ENCODE measurements around the gene JAKMIP1. TPM values are rescaled to one million over a fixed set of nuclear protein-coding genes. Genes with fewer than 3 reads are reported as not detected.

JAKMIP1 gene
- polyA plus RNA-seq, 3 donors from 2014 or later = 1.2 to 7.9 (median 6.5) TPM

- no peak for DNase-seq
- peaks cover 0 to 15% (median 3%) of the 10 kb centered on the region in 3 donors for H3K36me3 Mint-ChIP-seq
Observed at GRCh38 chr4:6175426-6175825, 24.9 kb downstream of the JAKMIP1 start.

GRCh38 chr4:6172927-6173200, 27.5 kb downstream of the JAKMIP1 start:
- peak overlapping the region in 1 of 6 donors; percentile 17 for H3K27ac Mint-ChIP-seq
- H3K4me1 Mint-ChIP-seq = peaks cover 27 to 41% of the 10 kb centered on the region in 2 donors
- no peak for DNase-seq
- peaks cover 0 to 6% (median 3%) of the 10 kb centered on the region in 6 donors for H3K9me3 Mint-ChIP-seq
- H3K36me3 Mint-ChIP-seq = peaks cover 0 to 9% (median 4%) of the 10 kb centered on the region in 3 donors
- peak overlapping the region in 2 of 5 donors; percentile 40 to 62 for H3K4me3 Mint-ChIP-seq
- H3K27me3 Mint-ChIP-seq (ENCODE audit: low read depth in 3 of 3) = peaks cover 2 to 27% (median 25%) of the 10 kb centered on the region in 3 donors

More at GRCh38 chr4:6175426-6175825, 24.9 kb downstream of the JAKMIP1 start:
- Mint-ChIP-seq H3K4me1 (peaks cover 52 to 58% of the 10 kb centered on the region in 2 donors), H3K9me3 (peaks cover 0 to 7% (median 3%) of the 10 kb centered on the region in 6 donors), H3K27me3 (ENCODE audit: low read depth in 3 of 3) (peaks cover 1 to 30% (median 17%) of the 10 kb centered on the region in 3 donors), H3K4me3 (no peak overlapping the region), H3K27ac (no peak overlapping the region)

GRCh38 chr4:6172093-6172926, 28.0 kb downstream of the JAKMIP1 start:
- Mint-ChIP-seq H3K27ac (peak overlapping the region in 3 of 6 donors; percentile 20 to 78 (median 34)), H3K4me1 (peaks cover 23 to 35% of the 10 kb centered on the region in 2 donors), H3K4me3 (peak overlapping the region in 2 of 5 donors; percentile 40 to 62), H3K27me3 (ENCODE audit: low read depth in 3 of 3) (peaks cover 2 to 23% (median 22%) of the 10 kb centered on the region in 3 donors), H3K9me3 (peaks cover 0 to 6% (median 3%) of the 10 kb centered on the region in 6 donors), H3K36me3 (peaks cover 0 to 7% (median 3%) of the 10 kb centered on the region in 3 donors)
- no peak for DNase-seq

- Mint-ChIP-seq H3K36me3 (peaks cover 0 to 10% (median 4%) of the 10 kb centered on the region in 3 donors), H3K27me3 (ENCODE audit: low read depth in 3 of 3) (peaks cover 2 to 23% (median 18%) of the 10 kb centered on the region in 3 donors), H3K27ac (peak overlapping the region in 3 of 6 donors; percentile 52 to 95 (median 59)), H3K9me3 (peaks cover 0 to 6% (median 3%) of the 10 kb centered on the region in 6 donors), H3K4me1 (peaks cover 26 to 31% of the 10 kb centered on the region in 2 donors), H3K4me3 (peak overlapping the region in 1 of 5 donors; percentile 10)
- no peak for DNase-seq
Observed at GRCh38 chr4:6169239-6169638, 31.1 kb downstream of the JAKMIP1 start.

GRCh38 chr4:6165766-6166165, 34.6 kb downstream of the JAKMIP1 start:
- Mint-ChIP-seq H3K9me3 (peaks cover 0 to 2% (median under 1%) of the 10 kb centered on the region in 6 donors), H3K27me3 (ENCODE audit: low read depth in 3 of 3) (peaks cover 7 to 16% (median 9%) of the 10 kb centered on the region in 3 donors), H3K36me3 (peaks cover 0 to 17% (median 4%) of the 10 kb centered on the region in 3 donors), H3K4me1 (peaks cover 5 to 8% of the 10 kb centered on the region in 2 donors), H3K27ac (no peak overlapping the region), H3K4me3 (no peak overlapping the region)
- no peak for DNase-seq

- peaks cover 0 to 17% (median 7%) of the 10 kb centered on the region in 3 donors for H3K36me3 Mint-ChIP-seq
- peaks cover 2 to 5% (median 4%) of the 10 kb centered on the region in 3 donors for H3K27me3 Mint-ChIP-seq (ENCODE audit: low read depth in 3 of 3)
- H3K9me3 Mint-ChIP-seq = peaks cover 0 to 2% (median 0%) of the 10 kb centered on the region in 6 donors
- no peak overlapping the region for H3K27ac Mint-ChIP-seq
- H3K4me3 Mint-ChIP-seq = no peak overlapping the region
- peaks cover 0 to 7% of the 10 kb centered on the region in 2 donors for H3K4me1 Mint-ChIP-seq
- no peak for DNase-seq
Observed at GRCh38 chr4:6162885-6163284, 37.5 kb downstream of the JAKMIP1 start.

- no peak overlapping the region for H3K27ac Mint-ChIP-seq
- no peak for DNase-seq
- peaks cover 2 to 6% (median 5%) of the 10 kb centered on the region in 3 donors for H3K27me3 Mint-ChIP-seq (ENCODE audit: low read depth in 3 of 3)
- peaks cover 0 to 14% (median 7%) of the 10 kb centered on the region in 3 donors for H3K36me3 Mint-ChIP-seq
- peaks cover 0 to 2% (median 0%) of the 10 kb centered on the region in 6 donors for H3K9me3 Mint-ChIP-seq
- peaks cover 0 to 3% of the 10 kb centered on the region in 2 donors for H3K4me1 Mint-ChIP-seq
- H3K4me3 Mint-ChIP-seq = no peak overlapping the region
Observed at GRCh38 chr4:6161921-6162464, 38.4 kb downstream of the JAKMIP1 start.

GRCh38 chr4:6160536-6160935, 39.8 kb downstream of the JAKMIP1 start:
- DNase-seq = no peak
- Mint-ChIP-seq H3K4me1 (peaks cover 0 to 2% of the 10 kb centered on the region in 2 donors), H3K27ac (no peak overlapping the region), H3K27me3 (ENCODE audit: low read depth in 3 of 3) (peaks cover 2 to 6% (median 5%) of the 10 kb centered on the region in 3 donors), H3K4me3 (no peak overlapping the region), H3K9me3 (peaks cover 0 to 2% (median 0%) of the 10 kb centered on the region in 6 donors), H3K36me3 (peaks cover 0 to 14% (median 7%) of the 10 kb centered on the region in 3 donors)

- Mint-ChIP-seq H3K36me3 (peaks cover 0 to 3% (median 0%) of the 10 kb centered on the region in 3 donors), H3K27ac (no peak overlapping the region), H3K4me1 (peaks cover 0 to 2% of the 10 kb centered on the region in 2 donors), H3K4me3 (no peak overlapping the region), H3K9me3 (peaks cover 0 to 2% (median 0%) of the 10 kb centered on the region in 6 donors), H3K27me3 (ENCODE audit: low read depth in 3 of 3) (peaks cover 2 to 8% (median 6%) of the 10 kb centered on the region in 3 donors)
- DNase-seq = no peak
Observed at GRCh38 chr4:6157926-6158325, 42.4 kb downstream of the JAKMIP1 start.

- Mint-ChIP-seq H3K4me3 (no peak overlapping the region), H3K4me1 (peaks cover 0 to 2% of the 10 kb centered on the region in 2 donors), H3K9me3 (peaks cover 0 to 2% (median 0%) of the 10 kb centered on the region in 6 donors), H3K36me3 (peaks cover 0 to 3% (median 3%) of the 10 kb centered on the region in 3 donors), H3K27ac (no peak overlapping the region), H3K27me3 (ENCODE audit: low read depth in 3 of 3) (peaks cover 3 to 9% (median 3%) of the 10 kb centered on the region in 3 donors)
- no peak for DNase-seq
Observed at GRCh38 chr4:6155996-6156750, 44.2 kb downstream of the JAKMIP1 start.

- Mint-ChIP-seq H3K27me3 (ENCODE audit: low read depth in 3 of 3) (peaks cover 3 to 7% (median 3%) of the 10 kb centered on the region in 3 donors), H3K9me3 (peaks cover 0 to 2% (median 0%) of the 10 kb centered on the region in 6 donors), H3K4me1 (peaks cover 0 to 2% of the 10 kb centered on the region in 2 donors), H3K36me3 (peaks cover 0 to 4% (median 3%) of the 10 kb centered on the region in 3 donors), H3K4me3 (no peak overlapping the region), H3K27ac (no peak overlapping the region)
- DNase-seq = no peak
Observed at GRCh38 chr4:6154875-6155274, 45.5 kb downstream of the JAKMIP1 start.

GRCh38 chr4:6153874-6154273, 46.5 kb downstream of the JAKMIP1 start:
- DNase-seq = no peak
- Mint-ChIP-seq H3K4me1 (no peaks in the 10 kb centered on the region), H3K27ac (no peak overlapping the region), H3K36me3 (peaks cover 0 to 4% (median 4%) of the 10 kb centered on the region in 3 donors), H3K4me3 (no peak overlapping the region), H3K9me3 (peaks cover 0 to 2% (median 0%) of the 10 kb centered on the region in 6 donors), H3K27me3 (ENCODE audit: low read depth in 3 of 3) (peaks cover 3 to 6% (median 3%) of the 10 kb centered on the region in 3 donors)
